SK-N-MC (cell line): ENCODE results near the gene TELO2.

Experiments
- DNase-seq: peaks from one replicate; pipeline ENCODE4 v3.0.0-alpha.2; 2011; ENCODE audit warnings: low read depth, low spot score
- H3K27ac ChIP-seq: fragments of 200-600 bp; sonication (generic); 2 replicates; pipeline ENCODE4 v1.5.1; 2016; ENCODE audit warnings: mixed run types
- H3K36me3 ChIP-seq: fragments of 200-600 bp; sonication (generic); 2 replicates; pipeline ENCODE4 v1.6.1; 2017; ENCODE audit warnings: antibody characterized with exemption, low read length, mixed read lengths; ENCODE audit not compliant: insufficient read depth
- H3K4me3 ChIP-seq: fragments of 200-600 bp; sonication (generic); 2 replicates; pipeline ENCODE4 v1.5.1; 2016
- H3K9ac ChIP-seq: fragments of 200-600 bp; sonication (generic); 2 replicates; pipeline ENCODE4 v1.8.0; 2017; ENCODE audit warnings: mixed run types, mixed read lengths; ENCODE audit not compliant: insufficient read length
- H3K9me3 ChIP-seq: fragments of 200-600 bp; sonication (generic); 2 replicates; pipeline ENCODE4 v1.6.1; 2017; ENCODE audit warnings: low read depth, mild to moderate bottlenecking, antibody characterized with exemption, low read length, moderate library complexity, mixed read lengths
- EZH2 ChIP-seq: fragments of 200-600 bp; sonication (generic); IDR thresholded peaks from one replicate; pipeline ENCODE4 v1.6.1; 2017; ENCODE audit warnings: antibody characterized with exemption
- FOXP2 ChIP-seq: optimal IDR thresholded peaks from 2 replicates; pipeline ENCODE3; 2011; ENCODE audit warnings: mild to moderate bottlenecking, moderate library complexity; ENCODE audit not compliant: insufficient read depth; ENCODE audit errors: extremely low read length, control extremely low read depth
- POLR2AphosphoS5 ChIP-seq: IDR thresholded peaks from 2 replicates; pipeline ENCODE4 v1.6.1; 2012; ENCODE audit warnings: mild to moderate bottlenecking, low read depth, low read length, borderline replicate concordance

TELO2 gene

DNA sequence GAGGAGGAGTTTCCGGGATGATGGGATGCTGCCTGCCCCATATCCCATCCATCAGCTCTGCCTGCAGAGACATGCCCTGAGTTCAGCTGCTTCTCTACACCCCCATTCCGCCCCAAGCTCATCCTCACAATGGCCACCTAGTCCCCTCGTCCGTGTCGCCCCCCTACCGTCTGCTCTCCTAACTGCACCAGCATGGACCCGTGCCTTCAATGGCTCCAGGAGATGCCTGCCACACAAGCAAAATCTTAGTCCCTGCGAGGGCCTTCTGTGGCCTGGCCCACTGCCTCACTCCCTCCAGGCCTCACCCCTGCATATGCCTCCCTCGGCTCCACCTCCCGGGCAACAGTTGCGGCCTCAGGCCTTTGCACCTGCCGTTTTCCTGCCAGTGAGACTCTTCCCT lies 1.8 kb upstream of the TELO2 start:
- Histone ChIP-seq H3K4me3 (no peak overlapping the region), H3K27ac (no peak overlapping the region), H3K9ac (no peak overlapping the region), H3K36me3 (peaks cover 10% of the 10 kb centered on the region; the same call in 1 of the 2 replicates), H3K9me3 (no peaks in the 10 kb centered on the region)
- no peak for DNase-seq
- TF ChIP-seq POLR2AphosphoS5 (no peak), FOXP2 (no peak), EZH2 (no peak)

DNA sequence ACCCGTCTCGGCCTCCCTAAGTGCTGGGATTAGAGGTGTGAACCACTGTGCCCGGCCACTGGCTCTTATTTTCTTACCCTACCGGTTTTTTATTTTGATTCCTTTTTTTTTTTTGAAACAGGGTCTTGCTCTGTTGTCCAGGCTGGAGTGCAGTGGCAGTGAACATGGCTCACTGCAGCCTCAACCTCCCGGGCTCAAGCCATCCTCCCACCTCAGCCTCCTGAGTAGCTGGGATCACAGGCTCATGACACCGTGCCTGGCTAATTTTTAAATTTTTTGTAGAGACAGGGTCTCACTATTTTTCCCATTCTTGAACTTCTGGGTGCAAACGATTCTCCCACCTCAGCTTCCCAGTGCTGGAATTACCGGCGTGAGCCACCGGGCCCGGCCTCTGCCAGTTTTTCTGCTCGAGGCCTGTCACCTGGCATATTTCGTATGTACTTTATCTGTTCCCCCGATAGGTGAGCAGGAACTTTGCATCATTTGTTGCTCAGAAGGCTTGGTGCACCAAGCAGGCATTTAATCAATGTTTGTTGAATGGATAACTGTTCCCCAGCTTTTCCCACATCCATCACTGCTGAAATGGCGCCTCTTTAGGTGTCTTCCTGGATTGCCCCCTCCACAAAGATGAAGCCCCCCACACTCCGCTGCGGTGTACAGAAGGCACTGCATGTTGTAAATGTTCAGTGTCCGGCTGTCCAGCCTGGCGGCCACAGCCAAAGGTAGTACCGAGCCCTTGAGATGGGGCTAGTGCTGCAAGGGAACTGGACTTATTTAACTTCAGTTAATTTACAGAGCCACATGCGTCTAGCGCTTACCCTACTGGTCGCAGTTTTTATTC lies 858 bp upstream of the TELO2 start:
- TF ChIP-seq FOXP2 (no peak), POLR2AphosphoS5 (no peak), EZH2 (no peak)
- Histone ChIP-seq H3K9me3 (no peaks in the 10 kb centered on the region), H3K36me3 (peaks cover 18% of the 10 kb centered on the region; the same call in 1 of the 2 replicates), H3K27ac (no peak overlapping the region), H3K9ac (no peak overlapping the region), H3K4me3 (peak overlapping the region; percentile 93)
- no peak for DNase-seq

DNA sequence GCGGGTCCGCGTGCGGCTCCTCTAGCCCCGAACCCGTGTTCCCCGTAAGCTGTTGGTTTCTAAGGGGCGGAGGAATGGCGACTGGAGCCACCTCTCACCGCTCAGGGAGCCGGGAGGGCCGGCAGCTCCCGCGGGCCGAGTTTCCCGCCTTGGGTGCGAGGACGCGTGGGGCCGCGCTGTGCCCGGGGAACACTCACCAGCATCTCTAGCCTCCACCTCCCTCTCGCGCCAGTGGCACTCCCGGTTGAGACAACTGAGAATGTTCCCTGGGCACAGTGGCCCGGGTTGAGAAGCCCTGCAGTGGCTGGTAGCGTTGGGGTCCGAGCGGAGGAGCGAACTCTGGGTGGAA lies 560 bp downstream of the TELO2 start:
- H3K36me3 ChIP-seq = peaks cover 21% of the 10 kb centered on the region; the same call in 1 of the 2 replicates
- DNase-seq = no peak
- no peaks in the 10 kb centered on the region for H3K9me3 ChIP-seq
- H3K27ac ChIP-seq = no peak overlapping the region; the same call in 1 of the 2 replicates
- H3K9ac ChIP-seq = peak overlapping the region; percentile 93
- H3K4me3 ChIP-seq = peak overlapping the region; percentile 93
- TF ChIP-seq POLR2AphosphoS5 (no peak), EZH2 (no peak), FOXP2 (no peak)

GRCh38 chr16:1494129-1494640 lies 1.0 kb downstream of the TELO2 start:
- Histone ChIP-seq H3K36me3 (peaks cover 21% of the 10 kb centered on the region; the same call in 1 of the 2 replicates), H3K4me3 (peak overlapping the region; percentile 93), H3K27ac (no peak overlapping the region), H3K9ac (peak overlapping the region; percentile 93), H3K9me3 (no peaks in the 10 kb centered on the region)
- DNase-seq = no peak
- no peak for TF ChIP-seq EZH2
- no peak for TF ChIP-seq POLR2AphosphoS5
- TF ChIP-seq FOXP2 = no peak

- peaks cover 21% of the 10 kb centered on the region; the same call in 1 of the 2 replicates for H3K36me3 ChIP-seq
- DNase-seq = no peak
- no peaks in the 10 kb centered on the region for H3K9me3 ChIP-seq
- no peak overlapping the region for H3K27ac ChIP-seq
- H3K4me3 ChIP-seq = peak overlapping the region; percentile 93
- no peak overlapping the region for H3K9ac ChIP-seq
- no peak for TF ChIP-seq POLR2AphosphoS5
- no peak for TF ChIP-seq FOXP2
- TF ChIP-seq EZH2 = no peak
Observed at GRCh38 chr16:1494711-1495110, 1.6 kb downstream of the TELO2 start.

DNA sequence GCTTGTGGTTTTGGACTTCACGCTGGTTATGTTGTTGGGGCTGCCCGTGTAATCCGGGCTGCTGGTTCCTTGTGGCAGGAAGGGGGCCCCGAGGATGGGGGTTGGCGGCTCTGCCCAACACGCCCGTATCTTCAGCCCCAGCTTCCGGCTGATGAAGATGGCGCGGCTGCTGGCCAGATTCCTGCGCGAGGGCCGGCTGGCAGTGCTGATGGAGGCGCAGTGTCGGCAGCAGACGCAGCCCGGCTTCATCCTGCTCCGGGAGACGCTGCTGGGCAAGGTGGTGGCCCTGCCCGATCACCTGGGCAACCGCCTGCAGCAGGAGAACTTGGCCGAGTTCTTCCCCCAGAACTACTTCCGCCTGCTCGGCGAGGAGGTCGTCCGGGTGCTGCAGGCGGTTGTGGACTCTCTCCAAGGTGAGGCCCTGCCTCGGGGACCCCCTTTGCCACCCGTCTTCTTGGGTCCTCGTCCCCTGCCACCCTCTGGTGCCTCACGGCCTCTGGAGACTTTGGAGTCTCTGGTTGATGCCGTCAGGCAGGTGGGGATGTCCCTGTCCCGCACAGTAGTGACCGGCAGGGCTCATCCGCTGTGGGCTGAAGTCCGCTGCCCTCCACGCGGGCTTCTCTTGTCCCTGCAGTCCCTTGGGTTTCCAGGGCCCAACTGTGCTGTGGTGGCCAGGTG lies 2.2 kb downstream of the TELO2 start:
- no peak overlapping the region for H3K27ac ChIP-seq
- no peak overlapping the region for H3K9ac ChIP-seq
- H3K4me3 ChIP-seq = no peak overlapping the region

GRCh38 chr16:1495889-1496262 lies 2.7 kb downstream of the TELO2 start:
- no peak overlapping the region for H3K4me3 ChIP-seq
- no peak overlapping the region for H3K9ac ChIP-seq
- H3K27ac ChIP-seq = no peak overlapping the region
- H3K36me3 ChIP-seq = peaks cover 23% of the 10 kb centered on the region; the same call in 1 of the 2 replicates
- H3K9me3 ChIP-seq = no peaks in the 10 kb centered on the region
- no peak for TF ChIP-seq FOXP2
- TF ChIP-seq POLR2AphosphoS5 = no peak
- TF ChIP-seq EZH2 = no peak
- no peak for DNase-seq

More for the DNA sequence above, 2.2 kb downstream of the TELO2 start:
- Histone ChIP-seq H3K9me3 (no peaks in the 10 kb centered on the region), H3K36me3 (peaks cover 21% of the 10 kb centered on the region; the same call in 1 of the 2 replicates)
- no peak for DNase-seq
- TF ChIP-seq POLR2AphosphoS5 (no peak), FOXP2 (no peak), EZH2 (no peak)

DNA sequence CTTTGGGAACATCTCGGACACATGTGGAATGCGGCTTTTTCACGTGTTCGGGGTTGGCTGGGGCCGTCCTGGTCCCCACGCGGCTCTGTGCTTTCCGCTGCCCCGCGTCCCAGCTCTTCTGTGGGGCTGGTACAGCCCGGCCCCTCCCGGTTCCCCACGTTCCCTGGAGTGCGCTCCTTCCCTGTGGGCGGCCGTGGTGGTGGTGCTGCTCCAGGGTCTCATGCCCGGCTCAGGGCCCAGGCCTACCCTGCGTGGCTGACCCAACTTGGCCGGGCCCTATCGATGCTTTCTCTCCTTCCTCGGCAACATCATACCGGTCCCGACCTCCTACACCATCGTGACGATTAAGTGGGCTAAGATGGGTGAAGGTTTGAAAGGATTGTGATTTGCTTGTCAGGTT lies 3.3 kb downstream of the TELO2 start:
- H3K9ac ChIP-seq = no peak overlapping the region
- DNase-seq = no peak
- no peak for TF ChIP-seq POLR2AphosphoS5
- no peak for TF ChIP-seq EZH2
- no peak for TF ChIP-seq FOXP2
- H3K4me3 ChIP-seq = no peak overlapping the region
- H3K36me3 ChIP-seq = peaks cover 29% of the 10 kb centered on the region; the same call in 1 of the 2 replicates
- no peaks in the 10 kb centered on the region for H3K9me3 ChIP-seq
- no peak overlapping the region for H3K27ac ChIP-seq
